GM19035 (cell line): ENCODE measurements around the gene GABRB2.
"Not testable (repeated sequence)": the region's sequence is repeated elsewhere in the genome, so short reads cannot be mapped to it uniquely, and the experiment has no call there.

ENCODE experiments used
- ATAC-seq: cut with Tn5 transposase; IDR thresholded peaks from one replicate; pipeline ENCODE4 v1.9.1; 2021; ENCODE audit not compliant: unreplicated experiment

The GABRB2 gene

DNA sequence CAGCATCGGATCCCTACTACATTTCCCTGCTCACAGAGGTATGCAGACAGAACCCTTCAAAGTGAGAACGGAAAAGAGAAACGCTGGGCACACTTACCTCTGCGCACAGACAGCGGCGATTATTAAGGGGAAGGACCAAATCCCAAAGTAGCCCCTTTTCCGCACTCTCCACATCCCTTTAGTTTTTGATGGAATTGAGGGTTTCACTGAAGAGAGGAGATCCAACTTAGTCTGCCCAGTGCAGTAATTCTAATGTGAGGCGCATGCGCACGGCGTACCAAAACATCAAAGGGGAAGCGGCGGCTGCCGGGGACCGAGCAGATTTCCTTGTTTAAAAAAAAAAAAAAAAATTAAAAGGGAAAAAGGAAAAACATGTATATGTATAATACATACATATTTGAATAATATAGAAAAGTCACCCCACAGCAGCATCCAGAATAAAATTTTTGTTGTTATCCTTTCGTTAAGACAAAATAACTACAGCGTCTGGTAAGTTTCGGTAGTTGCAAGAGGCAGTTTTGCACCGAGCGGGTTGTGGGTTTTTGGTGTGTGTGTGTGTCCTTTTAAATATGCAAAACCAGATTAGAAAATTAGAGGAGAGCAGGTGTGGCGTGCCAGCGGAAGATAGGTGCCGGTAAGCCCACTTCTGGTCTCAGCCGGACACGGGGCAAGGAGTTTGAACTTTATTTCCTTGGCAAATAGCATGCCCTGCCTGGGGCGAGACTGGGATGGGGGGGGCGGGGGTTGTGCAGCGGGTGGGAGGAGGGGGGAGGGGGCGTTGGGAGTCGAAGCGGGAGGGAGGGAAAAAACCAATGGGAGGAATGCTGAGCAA is at the start of gene GABRB2:
Gene GABRB2, minus strand, starts transcription at position 256 of the 832 bp plus-strand sequence. Its CDS starts 82 bp downstream, at position 174.
- peak; percentile 75 for ATAC-seq

- ATAC-seq, result no peak
These were observed 39.3 kb upstream of the GABRB2 start for GRCh38 chr5:161585798-161586197.

DNA sequence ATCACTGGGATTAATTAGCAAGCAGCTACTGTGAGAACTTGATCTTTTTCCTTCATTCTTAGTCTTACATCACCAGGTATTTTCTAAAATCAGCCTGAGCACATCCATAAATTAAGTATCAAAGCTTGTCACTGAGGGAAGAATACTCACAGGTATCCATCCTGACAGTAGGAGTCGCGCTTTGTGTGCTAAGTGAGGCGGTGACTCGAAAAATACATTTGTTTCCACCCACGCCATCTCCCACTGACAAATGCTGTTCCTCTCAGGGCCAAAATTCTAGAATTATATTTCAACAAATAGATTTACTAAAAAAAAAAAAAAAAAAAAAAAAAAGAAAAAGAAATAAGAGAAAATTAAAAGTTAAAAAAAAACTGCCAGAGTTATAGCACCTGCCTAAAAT is 34.1 kb upstream of the GABRB2 start:
- ATAC-seq, result no peak

GRCh38 chr5:161572914-161573313 is 26.4 kb upstream of the GABRB2 start:
- ATAC-seq, result no peak

DNA sequence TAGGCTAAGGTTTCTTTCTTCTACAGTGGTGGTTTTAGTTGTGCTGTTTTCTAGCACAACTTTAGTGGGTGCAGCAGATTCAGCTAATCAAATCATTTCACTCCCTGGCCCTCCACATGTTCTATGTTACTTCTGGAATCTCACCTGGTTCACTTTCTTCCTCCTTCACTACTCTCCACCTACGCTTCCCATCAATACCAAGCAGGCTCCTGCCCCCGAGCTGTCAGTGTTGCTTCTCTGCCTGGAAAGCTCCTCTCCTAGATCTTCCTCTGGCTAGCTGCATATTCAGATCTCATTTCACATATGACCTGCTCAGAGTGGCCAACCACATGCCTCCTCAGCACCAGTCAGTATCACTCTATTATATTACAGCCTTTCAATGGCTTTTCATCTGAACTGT is 19.6 kb upstream of the GABRB2 start:
- no peak for ATAC-seq

GRCh38 chr5:161562446-161562845 is 15.9 kb upstream of the GABRB2 start:
- ATAC-seq, result no peak

- ATAC-seq, result no peak
These were observed 2.6 kb upstream of the GABRB2 start for GRCh38 chr5:161549106-161549505.

GRCh38 chr5:161548487-161549094 is 2.1 kb upstream of the GABRB2 start:
- ATAC-seq, result no peak

GRCh38 chr5:161547738-161548486 is 1.4 kb upstream of the GABRB2 start:
- no peak for ATAC-seq

- no peak for ATAC-seq
These were observed 847 bp upstream of the GABRB2 start for GRCh38 chr5:161547406-161547737.

GRCh38 chr5:161546095-161546469 is 443 bp downstream of the GABRB2 start:
- peak; percentile 11 for ATAC-seq

GRCh38 chr5:161545344-161546094 is 1.0 kb downstream of the GABRB2 start:
- no peak for ATAC-seq

- peak; percentile 46 for ATAC-seq
These were observed 2.2 kb downstream of the GABRB2 start for GRCh38 chr5:161544350-161544765.

DNA sequence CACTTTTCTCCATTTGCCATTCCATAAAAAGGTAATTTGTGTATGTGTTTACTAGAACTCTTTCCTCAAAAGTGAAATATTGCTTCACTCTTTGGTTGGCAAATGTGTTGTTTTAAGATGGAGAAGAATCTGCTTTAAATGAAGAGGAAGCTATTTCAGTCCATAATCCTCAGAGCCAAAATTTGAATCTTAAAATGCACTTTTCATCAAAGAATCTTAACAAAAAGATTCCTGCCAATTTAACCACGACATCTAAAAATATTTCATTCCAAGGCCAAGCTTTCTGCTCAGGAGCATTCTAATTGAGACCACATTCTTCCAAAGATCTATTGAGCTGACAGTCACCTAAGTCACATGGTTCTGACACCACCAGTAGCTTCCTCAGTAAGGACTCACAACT is 7.5 kb downstream of the GABRB2 start:
- ATAC-seq, result no peak

DNA sequence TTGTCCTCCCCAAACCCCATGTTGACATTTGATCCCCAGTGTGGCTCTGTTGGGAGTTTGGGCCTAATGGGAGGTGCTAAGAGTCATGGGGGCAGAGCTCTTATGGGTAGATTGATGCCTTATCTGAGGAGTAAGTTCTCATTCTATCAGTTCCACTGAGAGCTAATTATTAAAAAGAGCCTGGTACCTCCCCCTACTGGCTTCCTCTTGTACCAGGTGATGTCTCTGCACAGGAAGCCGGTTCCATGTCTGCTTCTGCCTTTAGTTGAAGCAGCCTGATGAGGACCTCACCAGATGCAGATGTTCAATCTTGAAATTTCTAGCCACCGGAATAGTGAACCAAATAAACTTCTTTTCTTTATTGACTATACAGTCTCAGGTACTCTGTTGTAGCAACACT is 10.8 kb downstream of the GABRB2 start:
- ATAC-seq, result peak; percentile 65

DNA sequence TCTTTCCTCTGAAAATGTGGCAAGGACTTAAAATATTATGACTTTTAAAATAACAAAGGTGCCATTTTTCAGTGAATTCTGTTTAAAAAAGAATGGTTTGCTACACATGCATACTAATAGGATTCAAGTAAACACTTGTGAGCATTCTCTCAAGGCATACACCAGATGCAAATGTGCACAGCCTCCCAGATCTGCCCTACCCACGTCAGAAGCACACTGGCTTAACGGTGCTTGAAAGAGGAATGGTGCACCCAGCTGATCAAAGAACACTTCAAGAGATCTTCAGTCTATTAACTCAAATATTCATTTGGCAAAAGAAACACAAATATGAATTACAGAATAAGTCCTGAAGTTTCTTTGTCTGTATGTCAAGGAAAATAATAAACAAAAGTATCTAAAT is 15.8 kb downstream of the GABRB2 start:
- ATAC-seq, result no peak

DNA sequence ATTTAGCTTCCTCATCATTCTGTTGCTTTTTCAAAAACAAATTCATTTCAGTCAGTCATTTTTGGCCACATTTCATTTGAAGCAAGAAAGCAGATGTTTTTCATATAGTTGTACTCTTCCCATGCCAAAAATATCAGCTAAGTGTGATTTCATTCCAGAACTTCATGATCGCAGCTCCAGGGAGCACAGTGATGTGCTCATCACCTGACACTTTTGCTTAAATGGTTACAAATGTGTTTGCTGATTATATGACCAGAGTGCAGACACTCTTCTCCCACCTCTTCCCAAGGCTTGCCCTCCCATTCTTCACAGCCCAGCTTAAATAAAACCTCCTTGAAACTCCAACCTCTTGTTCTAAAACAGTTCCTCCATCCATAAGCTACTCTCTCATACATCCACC is 32.6 kb downstream of the GABRB2 start:
- ATAC-seq, result no peak

DNA sequence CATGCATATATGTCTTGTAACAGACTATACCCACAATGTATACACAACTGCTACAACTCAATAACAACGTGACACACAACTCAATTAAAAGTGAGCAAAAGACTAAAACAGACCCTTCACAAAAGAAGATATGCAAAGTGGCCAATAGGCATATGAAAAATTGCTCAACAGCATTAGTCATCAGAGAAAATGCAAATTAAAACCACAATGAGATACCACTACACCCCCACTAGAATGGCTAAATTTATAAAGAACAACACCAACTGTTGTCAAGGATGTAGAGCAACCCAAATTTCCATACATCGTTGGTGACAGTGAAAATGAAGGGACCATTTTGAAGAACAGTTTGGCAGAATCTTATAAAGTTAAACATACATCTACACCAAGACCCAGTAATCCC is 38.9 kb downstream of the GABRB2 start:
- ATAC-seq, result peak; percentile 79

DNA sequence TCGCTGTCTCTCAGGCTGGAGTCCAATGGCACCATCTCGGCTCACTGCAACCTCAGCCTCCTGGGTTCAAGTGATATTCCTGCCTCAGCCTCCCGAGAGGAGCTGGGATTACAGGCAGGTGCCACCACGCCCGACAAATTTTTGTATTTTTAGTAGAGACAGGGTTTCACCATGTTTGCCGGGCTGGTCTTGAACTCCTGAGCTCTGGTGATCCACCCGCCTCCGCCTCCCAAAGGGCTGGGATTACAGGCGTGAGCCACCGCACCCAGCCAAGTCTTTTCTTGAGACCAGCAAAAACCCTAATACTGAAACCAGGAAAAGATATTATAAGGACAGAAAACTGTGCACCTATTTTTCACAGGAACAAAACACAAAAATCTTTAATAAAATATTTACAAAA is 41.4 kb downstream of the GABRB2 start:
- not testable (repeated sequence) for ATAC-seq

GRCh38 chr5:161498531-161498930 is 48.0 kb downstream of the GABRB2 start:
- no peak for ATAC-seq

GRCh38 chr5:161483721-161484120 is 62.8 kb downstream of the GABRB2 start:
- no peak for ATAC-seq
